Sigmoid colon (tissue), 4 donors: ENCODE results near the gene CDHR5.

Source experiments
- EP300 ChIP-seq, 4 donors: sonication (generic); formaldehyde crosslinking; IDR thresholded peaks; one replicate each; pipeline ENCODE4 v1.6.1; 2017; ENCODE audit warnings: antibody characterized with exemption in 4 of 4
- POLR2AphosphoS5 ChIP-seq, 4 donors: sonication (generic); formaldehyde crosslinking; IDR thresholded peaks; one replicate each; pipeline ENCODE4 v1.6.1; 2017; ENCODE audit warnings: antibody characterized with exemption in 4 of 4

DNA sequence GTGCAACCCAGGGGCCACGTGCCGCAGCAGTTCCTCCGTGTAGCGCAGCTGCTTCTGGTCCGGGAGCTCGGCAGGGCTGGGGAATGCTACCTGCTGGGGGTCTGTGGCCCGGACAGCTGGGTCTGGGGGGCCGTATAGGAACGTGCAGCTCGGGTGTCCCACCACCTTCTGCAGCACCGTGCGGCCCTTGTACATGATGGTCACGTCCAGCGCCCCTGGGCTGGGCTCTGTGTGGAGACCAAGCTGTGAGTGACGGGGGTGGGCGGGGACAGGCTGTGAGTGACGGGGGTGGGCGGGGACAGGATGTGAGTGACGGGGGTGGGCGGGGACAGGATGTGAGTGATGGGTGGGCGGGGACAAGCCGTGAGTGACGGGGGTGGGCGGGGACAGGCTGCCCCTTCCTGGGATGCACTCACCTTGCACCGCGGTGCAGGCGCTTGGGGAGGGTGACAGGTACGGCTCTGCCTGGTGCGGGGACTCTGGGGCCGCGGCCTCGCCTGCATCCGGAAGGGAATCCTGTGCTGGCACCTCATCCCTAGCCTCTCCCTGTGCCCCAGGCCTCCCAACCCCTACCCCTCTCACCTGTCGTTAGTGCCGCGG is 11.3 kb downstream of the CDHR5 start:
- no peak for TF ChIP-seq POLR2AphosphoS5 (IDR thresholded peaks at IDR 0.05)
- TF ChIP-seq EP300 (IDR thresholded peaks at IDR 0.05): no peak
